VCaP (cell line): ENCODE measurements around the gene MKS1.
A peak's percentile ranks its signal among the peaks of the same experiment; 100 is the strongest.

Experiments
- H3K27ac ChIP-seq: fragments of 450-650 bp; 2 replicates; pipeline ENCODE4 v1.5.1; 2017
- CTCF ChIP-seq: fragments of 450-650 bp; conservative IDR thresholded peaks from 2 replicates; pipeline ENCODE4 v1.5.1; 2017; ENCODE audit warnings: mild to moderate bottlenecking, moderate library complexity

MKS1 gene

GRCh38 chr17:58215685-58216084, 3.4 kb downstream of the MKS1 start:
- no peak overlapping the region for H3K27ac ChIP-seq
- TF ChIP-seq CTCF = no peak

GRCh38 chr17:58210922-58211321, 8.1 kb downstream of the MKS1 start:
- peak; percentile 3; the same call in 1 of the 2 replicates for TF ChIP-seq CTCF

GRCh38 chr17:58208344-58208743, 10.7 kb downstream of the MKS1 start:
- no peak overlapping the region for H3K27ac ChIP-seq
- TF ChIP-seq CTCF = no peak

More at GRCh38 chr17:58210922-58211321, 8.1 kb downstream of the MKS1 start:
- H3K27ac ChIP-seq = no peak overlapping the region

DNA sequence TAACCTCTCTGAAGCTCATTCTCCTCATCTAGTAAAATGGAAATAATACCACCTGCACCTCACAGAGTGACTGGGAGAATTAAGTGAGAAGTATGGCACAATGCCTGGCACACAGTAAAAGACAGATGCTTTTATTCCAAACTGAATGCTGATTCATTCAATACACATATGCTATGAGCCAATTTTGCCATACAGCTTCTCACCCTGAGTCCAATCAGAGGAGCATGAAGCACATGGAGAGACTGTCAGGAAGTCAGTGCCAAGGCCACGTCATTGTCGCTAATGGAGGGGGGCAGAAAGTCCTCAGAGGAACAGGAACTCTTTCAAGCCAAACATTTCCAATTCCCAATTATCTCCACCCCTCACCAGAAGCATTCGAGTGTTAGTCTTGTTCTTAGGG, 11.6 kb downstream of the MKS1 start:
- H3K27ac ChIP-seq = no peak overlapping the region
- no peak for TF ChIP-seq CTCF

DNA sequence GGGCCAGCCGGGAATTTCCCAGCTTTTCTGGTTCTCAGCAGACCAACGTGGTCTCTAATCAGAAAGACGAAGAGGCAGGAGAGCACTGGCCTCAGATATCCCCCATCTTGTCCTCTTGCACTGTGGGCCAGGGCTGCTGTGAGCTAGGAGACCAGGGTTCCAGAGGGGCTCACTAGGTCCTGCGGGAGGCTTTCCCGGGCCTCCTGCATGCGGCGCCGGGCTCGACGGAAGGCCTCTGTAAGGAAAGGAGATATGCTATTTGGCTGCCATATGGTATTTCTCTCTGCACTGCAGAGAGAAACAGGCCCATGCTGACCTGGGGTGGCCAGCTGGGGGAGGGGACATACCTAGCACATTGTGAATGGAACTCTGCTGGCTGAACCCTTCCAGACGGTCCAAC, 13.1 kb downstream of the MKS1 start:
- TF ChIP-seq CTCF = no peak
- H3K27ac ChIP-seq = no peak overlapping the region

- no peak for TF ChIP-seq CTCF
- H3K27ac ChIP-seq = no peak overlapping the region
These were observed 14.3 kb downstream of the MKS1 start for GRCh38 chr17:58204796-58205195.

GRCh38 chr17:58202859-58203258, 16.2 kb downstream of the MKS1 start:
- TF ChIP-seq CTCF = no peak
- H3K27ac ChIP-seq = no peak overlapping the region
